T-helper 1 cell (primary cell): Measurements from ENCODE around the gene SH3RF3.

Experiments used
- DNase-seq, 5 donors: peaks; one replicate each; pipeline ENCODE4 v3.0.0-alpha.2; 2012 to 2020

SH3RF3 gene

GRCh38 chr2:109203246-109204011 lies 74.4 kb downstream of the SH3RF3 start:
- no peak for DNase-seq

- DNase-seq, result no peak
Observed at GRCh38 chr2:109204412-109204811, 75.4 kb downstream of the SH3RF3 start.

DNA sequence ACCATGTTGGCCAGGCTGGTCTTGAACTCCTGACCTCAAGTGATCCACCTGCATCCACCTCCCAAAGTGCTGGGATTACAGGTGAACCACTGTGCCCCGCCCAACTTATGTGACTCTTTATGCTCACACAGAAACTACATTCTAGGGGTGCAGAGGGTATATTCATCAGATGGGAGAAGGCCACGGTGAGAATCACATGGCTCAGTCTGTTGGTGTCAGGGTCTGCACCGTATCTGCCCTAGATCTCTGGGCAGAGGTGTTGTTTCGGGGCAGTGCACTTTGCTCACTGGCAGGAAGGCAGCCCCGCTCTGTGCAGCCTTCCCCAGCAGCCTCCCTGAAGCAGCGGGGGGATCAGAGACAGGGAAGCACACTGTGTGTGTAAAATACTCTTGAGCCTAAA lies 76.4 kb downstream of the SH3RF3 start:
- no peak for DNase-seq

- DNase-seq, result no peak
Observed at GRCh38 chr2:109206569-109207146, 77.7 kb downstream of the SH3RF3 start.

- no peak for DNase-seq
Observed at GRCh38 chr2:109207176-109207575, 78.2 kb downstream of the SH3RF3 start.

GRCh38 chr2:109208071-109208950 lies 79.3 kb downstream of the SH3RF3 start:
- peak in 1 of 5 donors; percentile 12 for DNase-seq

- no peak for DNase-seq
Observed at GRCh38 chr2:109208951-109209335, 79.9 kb downstream of the SH3RF3 start.

- no peak for DNase-seq
Observed at GRCh38 chr2:109209412-109209811, 80.4 kb downstream of the SH3RF3 start.

DNA sequence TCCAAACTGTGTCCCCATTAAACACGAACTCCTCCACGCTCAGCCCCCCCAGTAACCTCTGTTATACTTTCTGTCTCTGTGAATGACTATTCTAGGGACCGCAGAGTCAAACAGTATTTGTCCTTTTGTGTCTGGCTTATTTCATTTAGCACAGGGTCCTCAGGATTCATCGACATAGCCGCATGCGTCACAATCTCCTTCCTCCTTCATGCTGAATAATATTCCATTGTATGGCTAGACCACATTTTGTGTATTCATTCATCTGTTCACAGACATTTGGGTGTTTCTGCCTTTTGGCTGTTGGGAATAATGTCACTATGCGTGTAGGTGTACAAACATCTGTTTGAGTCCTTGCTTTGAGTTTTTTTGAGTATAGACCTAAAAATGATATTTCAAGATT lies 80.9 kb downstream of the SH3RF3 start:
- no peak for DNase-seq

- DNase-seq, result no peak
Observed at GRCh38 chr2:109210431-109211200, 81.6 kb downstream of the SH3RF3 start.

DNA sequence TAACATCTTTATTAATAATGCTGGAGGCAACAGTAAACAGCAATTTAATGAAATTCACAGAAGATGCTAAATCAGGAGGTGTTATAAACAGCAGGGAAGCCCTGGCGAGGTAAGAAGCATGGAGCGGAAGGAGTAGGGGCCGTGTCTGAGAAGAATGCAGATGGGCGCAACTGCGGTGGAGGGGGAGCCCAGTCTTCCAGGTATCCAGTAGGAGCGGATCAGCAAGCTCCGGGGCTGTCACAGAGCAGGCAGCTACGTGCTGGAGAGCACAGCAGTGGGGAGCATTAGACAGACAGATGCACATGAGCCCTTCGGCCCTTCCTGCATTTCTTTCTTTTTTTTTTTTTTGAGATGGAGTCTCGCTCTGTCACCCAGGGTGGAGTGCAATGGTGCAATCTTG lies 82.3 kb downstream of the SH3RF3 start:
- no peak for DNase-seq

DNA sequence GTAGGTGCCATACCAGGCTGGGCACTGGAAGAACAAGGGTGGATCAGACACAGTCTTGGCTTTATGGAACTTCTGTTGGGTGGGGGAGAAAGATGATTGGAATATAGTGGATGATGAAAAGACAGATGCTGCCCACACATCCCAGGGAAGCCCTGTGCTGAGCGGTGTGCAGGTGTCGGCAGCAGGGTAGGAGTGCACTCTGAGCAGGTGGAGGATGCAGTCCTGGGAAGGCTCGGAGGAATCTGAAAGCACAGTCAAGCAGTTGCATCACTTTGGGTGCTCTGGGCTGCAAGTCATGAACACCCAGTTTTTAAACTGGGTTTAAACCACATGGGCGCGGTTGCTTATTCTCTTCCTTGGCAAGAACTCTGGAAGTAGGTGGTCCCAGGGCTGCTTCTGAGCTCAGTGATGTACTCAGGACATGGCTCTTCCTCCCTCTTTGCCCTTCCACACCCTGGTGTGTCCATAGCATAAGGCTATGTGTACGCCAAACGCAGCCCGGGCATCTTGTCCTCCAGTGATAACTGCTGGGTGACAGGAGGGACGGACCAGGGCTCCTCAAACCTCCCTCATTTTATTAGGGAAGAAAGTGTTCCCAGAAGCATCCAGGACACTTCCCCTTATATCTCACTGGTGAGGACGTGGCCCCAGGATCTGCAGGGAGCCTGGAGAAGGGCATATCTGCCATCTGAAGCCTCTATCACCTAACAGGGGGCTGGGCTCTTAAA lies 84.0 kb downstream of the SH3RF3 start:
- DNase-seq, result no peak

DNA sequence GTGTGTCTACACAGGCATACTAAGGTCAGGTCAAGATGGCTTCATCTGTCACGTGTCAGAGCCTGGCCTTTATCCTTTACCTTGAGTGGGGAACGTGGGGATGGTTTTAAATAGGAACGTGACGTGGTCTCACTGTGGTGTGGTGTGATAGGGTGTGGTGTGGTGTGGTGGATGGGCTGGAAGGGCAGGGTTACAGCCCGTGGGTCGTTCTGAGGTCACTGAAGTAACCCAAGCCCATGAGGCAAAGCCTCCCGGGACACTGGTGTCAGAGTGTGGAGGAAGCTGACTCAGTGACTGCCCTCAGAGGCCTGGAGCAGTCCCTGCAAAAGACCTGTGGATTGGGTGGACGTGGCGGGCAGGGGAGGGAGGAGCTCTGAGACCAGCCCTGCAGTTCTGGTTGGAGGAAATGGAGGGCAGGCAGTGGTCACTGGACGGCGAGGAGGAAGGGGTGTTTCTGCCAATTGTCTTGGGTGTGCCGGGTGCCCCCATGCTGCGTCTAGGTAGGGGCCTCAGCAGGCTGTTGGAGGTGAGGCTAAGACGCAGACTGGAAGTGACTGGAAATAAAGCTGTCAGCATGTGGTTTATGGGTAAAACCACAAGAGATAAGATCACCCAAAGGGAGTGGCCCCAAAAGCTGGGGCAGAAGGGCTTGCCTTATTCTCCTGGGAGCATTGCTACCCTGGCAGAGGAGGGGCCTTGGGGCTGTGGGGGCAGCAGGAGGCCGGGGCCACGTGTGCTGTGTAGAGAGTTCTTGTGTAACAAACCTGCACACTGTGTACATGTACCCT lies 84.8 kb downstream of the SH3RF3 start:
- DNase-seq, result peak; percentile 16 to 88 (median 48)

DNA sequence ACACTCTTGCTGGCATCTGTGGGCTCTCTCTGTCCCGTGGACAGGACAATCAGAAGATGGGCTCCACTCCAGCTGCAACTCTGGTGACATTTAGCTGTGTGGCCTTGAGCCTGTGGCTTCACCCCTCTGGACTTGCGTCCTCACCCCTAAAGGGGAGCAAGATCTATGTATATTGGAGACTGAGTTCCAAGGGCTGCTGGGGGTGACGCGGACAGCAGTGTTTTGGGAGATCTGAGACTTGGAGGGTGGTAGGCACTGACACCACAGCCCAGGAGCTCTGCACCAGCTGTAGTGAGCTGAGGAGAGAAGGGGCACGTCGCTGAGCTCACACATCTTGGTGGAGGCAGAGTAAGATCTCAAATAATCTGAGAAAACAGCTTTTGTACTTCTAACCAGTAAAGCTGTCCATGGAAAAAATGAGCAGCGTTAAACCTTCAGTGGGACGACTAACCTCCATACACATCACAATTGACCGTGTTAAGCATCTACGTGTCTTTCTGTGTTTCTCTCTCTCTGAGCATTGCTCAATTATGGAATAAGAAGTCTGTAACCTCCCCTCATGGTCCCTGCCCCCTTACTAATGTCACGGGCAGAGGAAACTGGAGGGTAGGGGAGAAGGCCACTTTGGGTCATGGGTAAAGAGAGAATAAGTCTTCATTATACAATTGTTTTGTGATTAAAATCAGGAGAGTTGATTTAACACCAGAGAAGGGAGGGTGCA lies 85.8 kb downstream of the SH3RF3 start:
- DNase-seq, result no peak

DNA sequence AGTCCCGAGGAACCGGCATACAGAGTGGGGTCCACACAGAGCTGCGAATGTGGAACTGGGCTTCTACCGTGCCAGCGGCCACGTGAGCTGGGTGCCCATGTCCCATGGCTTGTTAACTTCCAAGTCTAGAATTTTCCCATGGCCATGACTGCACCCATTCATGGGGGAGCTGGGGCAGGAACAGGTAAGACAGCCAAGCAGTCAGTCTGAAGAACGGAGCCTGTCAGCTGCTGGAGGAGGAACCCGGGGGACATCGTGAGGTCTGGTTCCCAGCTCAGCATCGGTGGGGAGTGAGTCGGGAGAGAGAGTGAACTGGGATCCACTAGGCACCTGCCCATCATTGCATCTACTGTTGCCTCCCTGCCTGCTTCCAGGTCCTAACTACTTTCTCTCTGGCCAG lies 86.9 kb downstream of the SH3RF3 start:
- DNase-seq, result no peak

DNA sequence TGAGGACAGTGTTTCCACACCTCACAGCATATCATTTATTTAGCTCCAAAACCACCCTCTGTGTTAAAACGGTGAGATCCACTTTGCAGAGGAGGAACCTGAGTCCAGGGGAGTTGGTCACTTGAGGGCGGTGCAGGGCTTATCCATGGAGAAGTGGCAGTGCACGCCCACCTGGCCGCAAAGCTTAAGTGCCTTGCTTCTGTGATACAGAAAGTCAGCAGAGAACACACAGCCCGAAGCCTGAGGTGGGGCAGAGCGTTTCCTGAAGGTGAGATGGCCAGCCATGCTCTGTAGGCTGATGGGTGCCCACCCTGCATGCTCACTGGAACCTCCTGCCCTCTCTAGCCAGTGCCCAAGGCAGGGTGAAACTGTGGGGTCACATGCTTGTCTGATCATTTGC lies 87.3 kb downstream of the SH3RF3 start:
- no peak for DNase-seq

DNA sequence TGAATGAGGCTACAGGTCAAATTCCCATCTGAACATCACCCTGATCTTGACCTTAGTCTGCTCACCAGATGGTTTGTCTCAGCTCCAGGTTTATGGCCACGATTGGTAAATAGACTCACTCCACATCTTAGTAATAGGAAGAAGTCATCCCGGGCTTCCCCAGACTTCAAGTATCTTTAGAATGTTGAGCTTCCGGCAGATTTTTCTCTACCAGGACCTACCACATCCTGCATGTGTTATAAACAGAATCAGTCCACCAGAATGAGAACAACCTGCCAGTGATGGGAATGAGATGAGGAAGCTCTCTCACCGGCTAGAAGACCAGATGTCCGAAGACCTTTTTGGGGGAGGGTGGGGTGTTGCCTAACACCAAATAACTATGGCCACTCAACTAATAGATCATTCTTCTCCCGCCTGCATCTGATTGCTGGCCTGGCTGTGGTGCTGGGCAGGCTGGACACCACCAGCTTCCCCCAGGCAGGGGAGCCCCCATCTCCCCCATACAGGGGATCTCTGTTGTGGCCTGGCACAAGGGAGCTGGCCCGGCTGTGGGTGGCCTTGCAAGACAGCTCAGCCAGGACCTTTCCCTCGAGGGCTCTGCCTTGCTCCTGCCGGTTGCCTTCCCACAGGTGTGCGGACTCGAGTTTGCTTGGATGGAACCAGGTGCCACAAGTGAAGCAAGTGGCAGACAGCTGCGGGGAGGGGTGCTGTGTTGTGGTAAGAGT lies 88.5 kb downstream of the SH3RF3 start:
- peak in 1 of 5 donors; percentile 20 for DNase-seq

DNA sequence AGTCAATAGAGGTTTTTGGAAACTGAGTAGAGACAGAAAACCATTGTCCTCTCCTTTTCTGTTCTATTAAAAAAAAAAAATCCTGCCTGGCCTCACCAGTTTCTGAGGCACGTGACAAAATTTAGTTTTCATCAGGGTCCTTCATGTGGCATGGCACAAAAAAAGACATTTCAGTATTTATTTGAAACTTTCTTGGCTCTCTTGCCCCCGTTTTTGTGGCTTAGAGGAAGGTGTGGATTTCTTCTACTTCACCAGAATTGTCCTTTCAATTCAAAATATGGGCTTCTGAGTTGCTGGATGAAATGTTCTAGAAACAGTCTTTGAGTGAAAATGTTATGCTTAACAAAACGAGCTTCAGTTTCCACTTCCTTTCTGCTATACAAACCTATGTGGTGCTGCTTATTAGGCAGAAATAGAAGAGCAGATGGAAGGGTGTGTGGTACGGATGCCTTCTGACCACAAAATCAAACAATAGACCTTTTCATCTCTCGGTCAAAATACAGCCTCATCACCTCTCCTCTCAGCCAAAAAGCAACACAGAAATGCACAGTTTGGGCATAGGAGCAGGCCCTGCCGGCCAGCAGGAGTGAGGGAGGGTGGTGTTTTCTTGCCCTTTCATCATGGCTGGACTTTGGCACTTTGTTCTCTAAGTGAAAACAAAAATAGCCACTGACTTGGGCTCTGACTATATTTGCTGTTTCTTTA lies 89.2 kb downstream of the SH3RF3 start:
- peak in 1 of 5 donors; percentile 52 for DNase-seq

- DNase-seq, result no peak
Observed at GRCh38 chr2:109218792-109219126, 89.8 kb downstream of the SH3RF3 start.
